NK-92 (cell line): ENCODE data around the gene RAB5B.
"Not testable (repeated sequence)": the region's sequence is repeated elsewhere in the genome, so short reads cannot be mapped to it uniquely, and the experiment has no call there.

Experiments
- DNase-seq: peaks from one replicate; lab custom pipeline; 2025; ENCODE audit not compliant: unreplicated experiment; lab: John Stamatoyannopoulos, UW

The RAB5B gene

GRCh38 chr12:56013482-56013881, 39.6 kb downstream of the RAB5B start:
- DNase-seq = no peak

GRCh38 chr12:56014205-56014604, 40.3 kb downstream of the RAB5B start:
- DNase-seq = no peak

DNA sequence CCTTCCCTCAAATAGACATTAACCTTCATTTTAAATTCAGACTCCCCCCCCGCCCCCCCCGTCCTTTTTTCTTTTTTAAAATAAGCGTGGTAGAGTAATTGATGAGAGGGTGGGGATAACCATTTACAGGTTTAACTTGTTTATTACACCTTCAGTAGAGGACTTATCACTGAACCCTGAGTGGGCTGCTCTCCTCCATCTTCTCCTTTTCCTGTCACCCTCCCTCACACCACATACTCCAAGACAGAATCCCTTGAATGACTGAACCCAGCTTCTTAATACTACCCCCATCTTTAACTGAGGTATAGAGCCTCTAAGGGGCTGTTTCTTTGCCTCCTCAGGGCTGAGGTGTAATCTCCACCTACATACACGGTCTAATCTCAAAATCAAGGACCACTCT, 43.3 kb downstream of the RAB5B start:
- DNase-seq = no peak

DNA sequence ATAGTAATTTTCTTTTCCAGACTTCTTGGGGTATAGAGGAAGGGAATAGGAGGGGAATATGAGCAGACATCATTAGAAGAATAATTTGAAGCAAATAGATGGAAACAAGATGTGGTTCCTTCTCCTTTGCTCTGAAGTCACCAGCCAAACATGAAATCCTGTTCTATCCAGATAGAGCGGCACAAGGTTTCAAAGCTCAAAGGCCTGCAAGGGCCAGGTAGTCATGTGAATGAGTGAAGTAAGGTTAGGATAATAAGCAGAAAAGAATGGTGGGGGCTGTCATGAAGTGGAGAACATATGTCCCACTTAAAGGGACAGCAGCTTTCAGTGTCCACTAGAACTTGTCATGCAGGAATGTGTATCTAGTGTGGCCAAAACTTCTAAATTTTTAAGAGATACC, 44.5 kb downstream of the RAB5B start:
- DNase-seq = no peak

DNA sequence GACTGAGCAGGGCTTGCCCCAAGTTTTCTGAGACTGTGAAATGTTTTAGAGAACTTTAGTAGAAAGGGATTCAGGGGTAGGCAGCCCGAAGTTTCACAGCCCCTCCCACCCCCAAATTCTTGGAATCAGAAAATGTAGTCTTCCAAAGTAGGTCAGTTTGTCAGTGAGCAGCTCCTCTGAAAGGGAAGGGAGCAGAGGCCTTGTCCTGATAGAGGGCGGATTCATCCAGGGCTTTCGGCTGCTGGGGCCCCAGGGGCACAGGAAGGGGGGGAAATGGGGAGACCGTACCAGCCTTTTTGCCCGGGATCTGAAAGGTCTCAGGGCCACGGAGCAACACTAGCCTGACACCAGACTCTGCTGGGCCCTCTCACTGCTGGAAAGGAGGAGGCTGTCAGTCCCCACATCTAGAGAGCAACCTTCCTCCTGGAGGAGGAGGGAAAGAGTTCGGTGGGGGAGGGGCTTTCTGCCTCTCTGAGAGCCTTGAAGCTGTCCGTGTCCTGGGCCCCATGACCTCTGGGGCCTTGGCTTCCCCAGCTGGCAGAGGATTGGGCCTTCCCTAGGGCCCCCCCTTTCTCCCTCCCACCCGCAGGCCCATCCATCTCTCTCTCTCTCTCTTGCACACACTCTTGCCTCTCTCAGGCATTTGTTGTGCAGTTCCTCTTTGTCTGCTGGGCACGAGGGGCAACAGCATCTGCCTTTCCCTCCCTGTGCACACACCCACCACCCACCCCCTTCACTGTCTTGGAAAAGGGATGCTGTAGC, 46.7 kb downstream of the RAB5B start, which contains the start of gene IKZF4:
TSS of gene IKZF4 (plus strand) at position 621 of the 762 bp plus-strand sequence. CDS start 451 bp downstream, outside the sequence.
- no peak for DNase-seq

DNA sequence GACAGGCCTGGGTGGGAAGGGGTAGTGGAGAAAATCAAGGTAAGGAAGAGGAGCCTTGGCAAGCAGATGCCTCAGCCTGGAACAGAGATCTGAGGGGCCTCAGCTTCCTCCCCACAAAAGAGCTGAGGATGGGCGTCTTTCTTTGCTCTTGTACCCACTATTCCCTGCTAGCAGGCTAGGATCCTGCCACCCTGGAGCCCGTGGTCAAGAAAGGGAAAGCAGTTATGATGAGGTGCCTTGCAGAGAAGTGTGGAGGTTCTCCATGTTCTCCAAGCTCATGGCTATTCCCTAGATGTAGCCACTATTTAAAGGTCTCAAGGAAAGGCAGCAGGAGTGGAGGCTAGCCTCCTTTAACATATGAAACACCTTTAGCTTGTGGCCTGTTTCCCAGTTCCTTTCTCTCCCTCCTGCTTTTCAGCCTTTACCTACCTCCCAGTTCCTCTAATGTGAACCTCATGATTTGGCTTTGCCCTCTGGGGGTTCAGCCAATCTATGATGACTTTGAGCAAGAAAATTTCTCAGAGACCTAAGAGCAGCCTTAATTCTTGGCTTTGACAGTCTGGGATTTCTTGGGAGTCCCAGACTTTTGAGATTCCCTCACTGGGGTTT, 48.1 kb downstream of the RAB5B start:
- DNase-seq = no peak

DNA sequence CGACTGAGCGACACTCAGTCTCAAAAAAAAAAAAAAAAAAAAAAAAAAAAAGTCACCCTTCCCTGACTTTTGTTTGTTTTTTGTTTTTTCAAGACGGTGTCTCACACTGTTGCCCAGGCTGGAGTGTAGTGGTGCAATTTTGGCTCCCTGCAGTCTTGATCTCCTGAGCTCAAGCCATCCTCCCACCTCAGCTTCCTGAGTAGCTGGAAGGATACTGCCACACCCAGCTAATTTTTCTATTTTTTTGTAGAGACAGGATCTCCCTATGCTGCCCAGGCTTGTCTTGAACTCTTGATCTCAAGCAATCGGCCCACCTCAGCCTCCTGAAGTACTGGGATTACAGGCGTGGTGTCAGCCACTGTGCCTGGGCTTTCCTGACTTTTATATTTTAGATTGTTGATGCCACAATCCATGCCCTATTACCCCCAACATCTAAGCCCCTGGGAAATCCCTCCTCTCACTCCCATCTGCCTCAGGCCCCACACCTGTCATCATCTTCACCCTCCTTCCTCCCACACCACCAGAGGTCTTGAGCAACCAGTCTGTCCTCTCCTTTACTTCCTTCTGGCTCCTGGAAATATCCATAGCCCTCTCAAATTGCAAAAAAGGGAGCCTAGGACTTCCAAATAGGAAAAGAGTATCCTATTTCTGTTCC, 54.8 kb downstream of the RAB5B start:
- DNase-seq = no peak

GRCh38 chr12:56029166-56029519, 55.3 kb downstream of the RAB5B start:
- DNase-seq = no peak

DNA sequence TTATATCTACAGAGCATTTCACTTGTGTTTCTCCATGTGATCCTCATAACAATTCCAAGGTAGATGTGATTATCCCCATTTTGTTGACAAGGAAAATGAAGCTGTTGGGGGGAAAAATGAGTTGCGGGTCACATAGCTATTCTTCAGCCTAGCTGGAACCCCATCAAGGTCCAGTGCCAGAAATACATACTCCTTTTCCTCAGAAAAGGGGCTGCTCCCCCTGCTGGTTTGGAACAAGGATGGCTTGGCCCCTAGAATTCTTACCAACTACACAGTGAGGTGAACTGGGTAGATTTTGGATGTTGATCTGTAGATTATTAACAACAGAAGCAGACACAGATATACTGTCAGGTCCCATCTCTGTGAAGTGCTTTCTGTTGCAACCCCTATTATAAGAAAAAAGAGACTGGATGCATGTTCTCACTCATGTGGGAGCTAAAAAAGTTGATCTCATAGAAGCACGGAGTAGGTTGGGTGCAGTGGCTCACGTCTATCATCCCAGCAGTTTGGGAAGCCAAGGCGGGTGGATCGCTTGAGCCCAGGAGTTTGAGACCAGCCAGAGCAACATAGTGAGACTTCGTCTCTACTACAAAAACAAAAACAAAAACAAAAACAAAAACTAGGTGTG, 55.9 kb downstream of the RAB5B start:
- no peak for DNase-seq

GRCh38 chr12:56031987-56032386, 58.1 kb downstream of the RAB5B start:
- DNase-seq = no peak

DNA sequence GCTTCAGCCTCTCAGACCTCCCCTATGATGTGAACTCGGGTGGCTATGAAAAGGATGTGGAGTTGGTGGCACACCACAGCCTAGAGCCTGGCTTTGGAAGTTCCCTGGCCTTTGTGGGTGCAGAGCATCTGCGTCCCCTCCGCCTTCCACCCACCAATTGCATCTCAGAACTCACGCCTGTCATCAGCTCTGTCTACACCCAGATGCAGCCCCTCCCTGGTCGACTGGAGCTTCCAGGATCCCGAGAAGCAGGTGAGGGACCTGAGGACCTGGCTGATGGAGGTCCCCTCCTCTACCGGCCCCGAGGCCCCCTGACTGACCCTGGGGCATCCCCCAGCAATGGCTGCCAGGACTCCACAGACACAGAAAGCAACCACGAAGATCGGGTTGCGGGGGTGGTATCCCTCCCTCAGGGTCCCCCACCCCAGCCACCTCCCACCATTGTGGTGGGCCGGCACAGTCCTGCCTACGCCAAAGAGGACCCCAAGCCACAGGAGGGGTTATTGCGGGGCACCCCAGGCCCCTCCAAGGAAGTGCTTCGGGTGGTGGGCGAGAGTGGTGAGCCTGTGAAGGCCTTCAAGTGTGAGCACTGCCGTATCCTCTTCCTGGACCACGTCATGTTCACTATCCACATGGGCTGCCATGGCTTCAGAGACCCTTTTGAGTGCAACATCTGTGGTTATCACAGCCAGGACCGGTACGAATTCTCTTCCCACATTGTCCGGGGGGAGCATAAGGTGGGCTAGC, 60.9 kb downstream of the RAB5B start:
- no peak for DNase-seq

GRCh38 chr12:56037161-56037560, 63.3 kb downstream of the RAB5B start:
- DNase-seq = no peak

DNA sequence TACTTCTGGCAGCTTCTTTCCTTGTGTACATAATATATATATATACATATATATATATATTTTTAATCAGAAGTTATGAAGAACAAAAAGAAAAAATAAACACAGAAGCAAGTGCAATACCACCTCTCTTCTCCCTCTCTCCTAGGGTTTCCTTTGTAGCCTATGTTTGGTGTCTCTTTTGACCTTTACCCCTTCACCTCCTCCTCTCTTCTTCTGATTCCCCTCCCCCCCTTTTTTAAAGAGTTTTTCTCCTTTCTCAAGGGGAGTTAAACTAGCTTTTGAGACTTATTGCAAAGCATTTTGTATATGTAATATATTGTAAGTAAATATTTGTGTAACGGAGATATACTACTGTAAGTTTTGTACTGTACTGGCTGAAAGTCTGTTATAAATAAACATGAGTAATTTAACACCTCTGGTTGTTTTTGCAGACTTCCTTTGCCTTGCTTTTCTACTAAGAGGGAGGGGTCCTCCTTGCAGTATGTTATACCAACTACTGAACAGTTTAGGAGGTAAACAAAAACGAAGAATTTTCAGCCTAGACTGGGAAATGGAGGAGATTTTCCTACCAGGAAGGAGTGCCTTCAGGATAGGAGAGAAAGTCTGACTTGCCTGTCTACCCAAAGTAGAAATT, 64.3 kb downstream of the RAB5B start:
- no peak for DNase-seq

- DNase-seq = no peak
Measured at GRCh38 chr12:56040151-56040550, 66.3 kb downstream of the RAB5B start.

GRCh38 chr12:56040963-56041551, 67.2 kb downstream of the RAB5B start:
- no peak for DNase-seq

- peak; percentile 49 for DNase-seq
Measured at GRCh38 chr12:56041552-56042429, 67.9 kb downstream of the RAB5B start, which contains the start of gene RPS26. RPS26 (plus strand) TSS chr12:56041918; CDS start chr12:56042167, 249 bp downstream.

DNA sequence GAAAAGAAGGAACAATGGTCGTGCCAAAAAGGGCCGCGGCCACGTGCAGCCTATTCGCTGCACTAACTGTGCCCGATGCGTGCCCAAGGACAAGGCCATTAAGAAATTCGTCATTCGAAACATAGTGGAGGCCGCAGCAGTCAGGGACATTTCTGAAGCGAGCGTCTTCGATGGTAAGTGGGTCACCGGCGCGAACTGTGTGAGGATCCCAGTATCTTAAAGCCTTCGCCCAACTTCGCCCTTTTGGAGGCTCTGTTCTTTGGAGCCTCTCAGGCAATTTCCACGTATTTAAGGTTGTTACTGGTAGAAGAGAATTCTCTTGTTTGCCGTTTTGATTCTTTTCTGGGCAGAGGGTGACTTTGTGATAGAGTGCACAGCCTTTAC, 68.5 kb downstream of the RAB5B start:
- not testable (repeated sequence) for DNase-seq

DNA sequence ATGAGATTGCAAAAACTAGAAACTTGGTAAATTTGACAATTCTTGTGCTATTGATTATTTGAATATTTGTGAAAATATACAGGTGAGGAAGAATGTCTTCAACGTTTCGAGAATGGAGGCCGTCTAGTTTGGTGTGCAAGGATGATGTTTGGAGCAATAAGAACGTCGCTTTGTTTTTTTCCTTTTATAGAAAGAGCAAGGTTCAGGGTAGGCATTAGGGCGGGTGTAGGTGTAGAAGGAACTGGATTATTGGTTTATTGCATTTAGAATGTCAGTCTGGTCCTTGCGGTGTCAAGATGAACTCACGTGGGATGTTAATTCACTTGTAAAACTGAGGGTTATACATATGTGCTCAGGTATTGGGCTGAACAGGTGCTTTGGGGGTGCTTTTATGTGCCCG, 69.0 kb downstream of the RAB5B start:
- no peak for DNase-seq
